ENCODE data around the gene GMCL1. TPM values are rescaled to one million over a fixed set of nuclear protein-coding genes. Genes with fewer than 3 reads are reported as not detected.

The GMCL1 gene
- total and polyA plus RNA-seq, 2 of the 13 experiments (the other 11 are each of a cell fraction or from before 2014, with no cell fraction given): 18.7 to 24.0 TPM

- TF ChIP-seq UBTF (CRISPR knock-in tag; IDR thresholded peaks at IDR 0.05) (peak; percentile 41; the same call in 1 of the 2 replicates), NAIF1 (CRISPR knock-in tag; IDR thresholded peaks at IDR 0.05; ENCODE audit: borderline replicate concordance) (no peak; the same call in 1 of the 2 replicates), ZNF678 (CRISPR knock-in tag; IDR thresholded peaks at IDR 0.05) (no peak), ZNF432 (CRISPR knock-in tag; IDR thresholded peaks at IDR 0.05; ENCODE audit: borderline replicate concordance) (no peak), DRAP1 (CRISPR knock-in tag; IDR thresholded peaks at IDR 0.05) (peak; percentile 69), GPN1 (CRISPR knock-in tag; IDR thresholded peaks at IDR 0.05; ENCODE audit: borderline replicate concordance) (peak; percentile 38; the same call in 1 of the 2 replicates), ZBED4 (CRISPR knock-in tag; IDR thresholded peaks at IDR 0.05; ENCODE audit: borderline replicate concordance) (peak; percentile 96), THAP8 (CRISPR knock-in tag; IDR thresholded peaks at IDR 0.05; ENCODE audit: borderline replicate concordance) (peak; percentile 52; the same call in 1 of the 2 replicates), POLR2G (IDR thresholded peaks at IDR 0.05; ENCODE audit: low read depth, low read length) (peak; percentile 95), YY1 (IDR thresholded peaks at IDR 0.05; ENCODE audit: insufficient read depth, insufficient replicate concordance, low read depth, low read length) (peak; percentile 76), BCLAF1 (IDR thresholded peaks at IDR 0.05) (no peak), SKI (IDR thresholded peaks at IDR 0.05; ENCODE audit: partially characterized antibody) (no peak), HOXA5 (CRISPR knock-in tag; IDR thresholded peaks at IDR 0.05) (peak; percentile 96), NR1H2 (CRISPR knock-in tag; IDR thresholded peaks at IDR 0.05; ENCODE audit: borderline replicate concordance, low read depth) (0 out of 2 replicates have a peak, but pooled peaks have one; percentile 56), ZNF160 (CRISPR knock-in tag; IDR thresholded peaks at IDR 0.05) (peak; percentile 88), ZNF496 (CRISPR knock-in tag; IDR thresholded peaks at IDR 0.05; ENCODE audit: insufficient replicate concordance) (no peak), ATM (IDR thresholded peaks at IDR 0.05; ENCODE audit: borderline replicate concordance) (no peak)
These were observed 64.5 kb downstream of the GMCL1 start, which contains the start of gene SNRNP27 (continued) for GRCh38 chr2:69893684-69894551.
